ENCODE data around the gene RPL29. TPM values are rescaled to one million over a fixed set of nuclear protein-coding genes. Genes with fewer than 3 reads are reported as not detected.

RPL29 gene
- total and polyA plus RNA-seq, 2 donors from 2014 or later = 785 to 1,416 TPM

DNA sequence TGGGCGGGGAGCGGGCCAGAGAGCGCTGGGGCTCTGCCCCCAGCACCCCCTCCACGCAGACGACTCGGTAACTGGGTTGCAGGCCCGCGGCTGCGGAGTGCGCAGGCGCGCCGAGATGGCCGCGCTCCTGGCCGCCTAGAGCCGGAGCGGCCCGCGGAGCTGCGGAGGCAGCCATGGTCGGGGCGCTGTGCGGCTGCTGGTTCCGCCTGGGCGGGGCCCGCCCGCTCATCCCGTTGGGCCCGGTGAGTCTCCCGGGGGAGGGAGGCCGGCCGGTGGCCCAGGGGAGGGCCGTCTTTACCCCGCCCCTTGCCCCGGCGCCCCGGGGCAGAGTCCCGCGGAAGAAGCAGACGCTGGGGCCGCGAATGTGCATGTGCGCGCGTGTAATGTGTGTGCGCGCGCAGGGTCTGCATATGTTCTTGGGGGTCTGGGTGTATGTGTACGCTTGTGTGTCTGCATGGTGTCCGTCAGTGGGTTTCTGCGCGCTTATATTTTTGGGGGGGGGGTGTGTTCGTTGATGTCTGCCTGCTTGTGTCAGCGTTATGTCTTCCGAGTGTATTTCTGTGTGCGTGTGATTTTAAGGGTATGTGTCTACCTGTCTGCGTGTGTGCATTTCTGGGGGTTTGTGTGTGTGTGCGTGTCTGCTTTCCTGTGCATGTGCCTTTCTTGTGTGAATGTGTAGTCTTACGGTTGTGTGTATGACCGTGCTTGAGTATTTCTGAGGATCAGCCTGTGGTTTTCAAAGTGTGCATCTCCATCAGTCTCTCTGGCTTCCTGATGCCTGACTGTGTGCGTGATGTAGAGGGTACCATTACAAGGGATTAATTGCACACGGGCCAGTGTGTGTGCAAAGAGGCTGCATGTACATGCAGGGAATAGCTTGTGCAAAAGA, 20.5 kb downstream of the RPL29 start, which contains the start of gene ABHD14A:
Gene ABHD14A (plus strand): TSS at position 102 of the 889 bp plus-strand sequence. CDS start 72 bp downstream, at position 174.
- intact Hi-C loops (cut with DNase I) = no loop called here
- TF ChIP-seq, protein P1, sequence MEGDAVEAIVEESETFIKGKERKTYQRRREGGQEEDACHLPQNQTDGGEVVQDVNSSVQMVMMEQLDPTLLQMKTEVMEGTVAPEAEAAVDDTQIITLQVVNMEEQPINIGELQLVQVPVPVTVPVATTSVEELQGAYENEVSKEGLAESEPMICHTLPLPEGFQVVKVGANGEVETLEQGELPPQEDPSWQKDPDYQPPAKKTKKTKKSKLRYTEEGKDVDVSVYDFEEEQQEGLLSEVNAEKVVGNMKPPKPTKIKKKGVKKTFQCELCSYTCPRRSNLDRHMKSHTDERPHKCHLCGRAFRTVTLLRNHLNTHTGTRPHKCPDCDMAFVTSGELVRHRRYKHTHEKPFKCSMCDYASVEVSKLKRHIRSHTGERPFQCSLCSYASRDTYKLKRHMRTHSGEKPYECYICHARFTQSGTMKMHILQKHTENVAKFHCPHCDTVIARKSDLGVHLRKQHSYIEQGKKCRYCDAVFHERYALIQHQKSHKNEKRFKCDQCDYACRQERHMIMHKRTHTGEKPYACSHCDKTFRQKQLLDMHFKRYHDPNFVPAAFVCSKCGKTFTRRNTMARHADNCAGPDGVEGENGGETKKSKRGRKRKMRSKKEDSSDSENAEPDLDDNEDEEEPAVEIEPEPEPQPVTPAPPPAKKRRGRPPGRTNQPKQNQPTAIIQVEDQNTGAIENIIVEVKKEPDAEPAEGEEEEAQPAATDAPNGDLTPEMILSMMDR (IDR thresholded peaks at IDR 0.05; ENCODE audit: borderline replicate concordance, extremely low read depth, insufficient read depth) = no peak
- peaks cover 3 to 19% (median 4%) of the 10 kb centered on the region in 3 donors for H3K4me1 ChIP-seq (ENCODE audit: control insufficient read depth in 2 of 3, insufficient read depth in 2 of 3, low read depth in 1 of 3, low read length in 3 of 3)

DNA sequence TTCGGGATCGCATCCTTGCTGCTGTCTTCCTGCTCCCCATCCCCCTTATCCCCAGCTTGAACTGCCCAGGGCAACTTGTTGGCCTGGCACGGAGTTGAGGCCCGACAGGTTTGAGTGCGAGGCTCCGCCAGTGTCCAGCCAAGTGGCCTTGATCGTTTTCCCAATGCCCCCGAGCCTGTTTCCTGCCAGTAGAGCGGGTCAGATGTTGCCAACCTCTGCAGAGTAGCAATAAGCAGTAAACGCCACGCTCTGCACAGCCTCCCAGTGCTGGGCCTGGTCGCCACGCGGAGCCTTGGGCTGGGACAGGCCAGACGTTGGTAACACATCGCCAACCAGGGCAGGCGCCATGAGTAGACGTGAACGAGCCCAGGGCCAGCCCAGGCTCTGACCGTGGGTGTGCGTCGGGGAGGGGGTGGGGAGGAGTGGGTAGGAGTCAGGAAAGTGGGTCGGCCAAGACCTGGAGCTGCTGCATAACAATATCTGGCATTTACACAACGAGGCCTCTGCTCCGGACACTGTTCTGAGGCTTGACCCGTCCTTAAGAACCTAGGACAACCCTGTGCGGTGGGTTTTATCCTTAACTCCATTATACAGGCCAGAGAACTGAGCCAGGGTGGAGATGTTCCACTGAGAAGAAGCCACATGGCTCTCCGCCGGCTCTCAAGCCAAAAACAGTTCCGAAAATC, 21.3 kb downstream of the RPL29 start:
- TF ChIP-seq, protein P1 (IDR thresholded peaks at IDR 0.05; ENCODE audit: borderline replicate concordance, extremely low read depth, insufficient read depth) = no peak
- Histone ChIP-seq H3K36me3 (ENCODE audit: control insufficient read depth in 2 of 3, insufficient read depth in 3 of 3, low read length in 3 of 3) (peaks cover 0 to 5% (median 0%) of the 10 kb centered on the region in 3 donors), H3K27me3 (ENCODE audit: control insufficient read depth, insufficient read depth, low read length) (no peaks in the 10 kb centered on the region), H3K9ac (ENCODE audit: low read length in 3 of 3) (peak overlapping the region in 2 of 3 donors; percentile 68 to 96), H3K27ac (ENCODE audit: low read depth in 2 of 2, low read length in 2 of 2) (peak overlapping the region; percentile 88 to 98), H3K9me3 (ENCODE audit: control insufficient read depth in 2 of 3, insufficient read depth in 1 of 3, low read length in 3 of 3) (no peaks in the 10 kb centered on the region), H3K4me1 (ENCODE audit: control insufficient read depth in 2 of 3, insufficient read depth in 2 of 3, low read depth in 1 of 3, low read length in 3 of 3) (peaks cover 3 to 19% (median 4%) of the 10 kb centered on the region in 3 donors), H3K4me3 (ENCODE audit: low read length in 3 of 3) (peak overlapping the region; percentile 52 to 94 (median 86))
- FAIRE-seq (no peak), DNase-seq (peak in 3 of 5 donors; percentile 61 to 84 (median 84))
- intact Hi-C loops (cut with DNase I) = no loop called here

More for the DNA sequence above, 20.5 kb downstream of the RPL29 start, which contains the start of gene ABHD14A:
- peak within 1 kb of the TSS; percentile 62 to 94 (median 86) for H3K4me3 ChIP-seq (ENCODE audit: low read length in 3 of 3)
- H3K27me3 ChIP-seq (ENCODE audit: control insufficient read depth, insufficient read depth, low read length) = no peaks in the 10 kb centered on the region
- H3K9me3 ChIP-seq (ENCODE audit: control insufficient read depth in 2 of 3, insufficient read depth in 1 of 3, low read length in 3 of 3) = no peaks in the 10 kb centered on the region
- FAIRE-seq (no peak), DNase-seq (peak; percentile 55 to 92 (median 83))
- peak within 1 kb of the TSS; percentile 88 to 98 for H3K27ac ChIP-seq (ENCODE audit: low read depth in 2 of 2, low read length in 2 of 2)
- H3K36me3 ChIP-seq (ENCODE audit: control insufficient read depth in 2 of 3, insufficient read depth in 3 of 3, low read length in 3 of 3) = peaks cover 0 to 5% (median 0%) of the 10 kb centered on the region in 3 donors
- H3K9ac ChIP-seq (ENCODE audit: low read length in 3 of 3) = peak within 1 kb of the TSS; percentile 68 to 96 (median 73)

DNA sequence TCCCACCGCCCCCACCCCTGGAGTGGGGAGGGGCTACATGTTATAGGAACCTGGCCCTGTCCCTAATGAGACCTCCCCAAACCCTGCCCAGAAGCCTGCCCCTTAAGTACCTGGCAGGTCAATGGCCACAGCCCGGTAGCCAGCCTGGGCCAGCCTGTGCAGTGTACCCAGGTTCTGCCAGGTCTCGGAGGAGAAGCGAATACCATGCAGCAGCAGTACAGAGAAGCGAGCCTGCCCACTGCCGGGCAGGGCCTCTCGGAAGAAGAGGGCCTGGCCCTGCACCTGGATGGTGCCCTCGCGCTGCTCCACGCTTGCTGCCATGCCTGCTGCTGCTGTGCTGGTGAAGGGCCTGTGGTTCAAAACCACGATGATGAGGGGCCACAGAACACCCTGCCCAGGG, 24.3 kb downstream of the RPL29 start:
- Histone ChIP-seq H3K9me3 (ENCODE audit: control insufficient read depth in 2 of 3, insufficient read depth in 1 of 3, low read length in 3 of 3) (no peaks in the 10 kb centered on the region), H3K4me3 (ENCODE audit: low read length in 3 of 3) (no peak overlapping the region), H3K4me1 (ENCODE audit: control insufficient read depth in 2 of 3, insufficient read depth in 2 of 3, low read depth in 1 of 3, low read length in 3 of 3) (peaks cover 3 to 27% (median 4%) of the 10 kb centered on the region in 3 donors), H3K27me3 (ENCODE audit: control insufficient read depth, insufficient read depth, low read length) (no peaks in the 10 kb centered on the region), H3K36me3 (ENCODE audit: control insufficient read depth in 2 of 3, insufficient read depth in 3 of 3, low read length in 3 of 3) (peaks cover 0 to 5% (median 0%) of the 10 kb centered on the region in 3 donors), H3K9ac (ENCODE audit: low read length in 3 of 3) (no peak overlapping the region), H3K27ac (ENCODE audit: low read depth in 2 of 2, low read length in 2 of 2) (no peak overlapping the region)
- intact Hi-C loops (cut with DNase I) = no loop called here
- FAIRE-seq (no peak), DNase-seq (no peak)
- TF ChIP-seq, protein P1 (IDR thresholded peaks at IDR 0.05; ENCODE audit: borderline replicate concordance, extremely low read depth, insufficient read depth) = no peak
